WTC11 (cell line): ENCODE data around the gene SNRPA. TPM values are rescaled to one million over a fixed set of nuclear protein-coding genes. Genes with fewer than 3 reads are reported as not detected.

Experiments used
- ATAC-seq: fragments of 200-7000 bp; cut with Tn5 transposase; 2 replicates; pipeline ENCODE4 v1.10.0; 2021; ENCODE audit warnings: mild to moderate bottlenecking, moderate library complexity
- CTCF ChIA-PET: fragments of 300-600 bp; sonication (Branson Sonifier 250); formaldehyde crosslinking; loops from one replicate; lab custom pipeline; 2021; ENCODE audit warnings: antibody characterized with exemption; lab: Charles Lee
- POLR2A ChIA-PET: fragments of 350-600 bp; sonication (Branson Sonifier 250); formaldehyde crosslinking; loops from one replicate; lab custom pipeline; 2021; ENCODE audit warnings: antibody characterized with exemption; lab: Charles Lee
- DNase-seq: peaks from one replicate; pipeline ENCODE4 v3.0.0; 2021; ENCODE audit warnings: low spot score
- H3K27ac Mint-ChIP-seq: 2 replicates; pipeline ENCODE4 v1.8.0; 2021; ENCODE audit warnings: mixed read lengths
- H3K27me3 Mint-ChIP-seq: 2 replicates; pipeline ENCODE4 v1.8.0; 2021; ENCODE audit warnings: low read depth, mild to moderate bottlenecking, moderate library complexity, mixed read lengths
- H3K36me3 Mint-ChIP-seq: 2 replicates; pipeline ENCODE4 v1.8.0; 2021; ENCODE audit warnings: mixed read lengths
- H3K4me1 Mint-ChIP-seq: 2 replicates; pipeline ENCODE4 v1.8.0; 2022; ENCODE audit warnings: mixed read lengths
- H3K4me3 Mint-ChIP-seq: 2 replicates; pipeline ENCODE4 v1.8.0; 2021; ENCODE audit warnings: mild to moderate bottlenecking, moderate library complexity, mixed read lengths
- H3K9me3 Mint-ChIP-seq: 2 replicates; pipeline ENCODE4 v1.8.0; 2021; ENCODE audit warnings: mixed read lengths
- ZBTB43 ChIP-seq: sonication (generic); formaldehyde crosslinking; IDR thresholded peaks from 2 replicates; pipeline ENCODE4 v1.8.1; 2023; ENCODE audit warnings: mild to moderate bottlenecking, missing genetic modification reagents
- total RNA-seq: library from RNA; stranded (reverse); gene quantifications from 3 replicates; pipeline ENCODE4 v1.2.3, GENCODE V29; 2021

Gene SNRPA
- total RNA-seq, 1 experiment from 2014 or later = 227 TPM

GRCh38 chr19:40813182-40813581 is 62.2 kb downstream of the SNRPA start:
- H3K27ac Mint-ChIP-seq = peak overlapping the region; percentile 61; the same call in 1 of the 2 replicates
- POLR2A ChIA-PET = no interaction called here
- peaks cover 29% of the 10 kb centered on the region for H3K4me1 Mint-ChIP-seq

More at GRCh38 chr19:40813182-40813581, 62.2 kb downstream of the SNRPA start:
- no peak for ATAC-seq
- Mint-ChIP-seq H3K27me3 (peaks cover 49% of the 10 kb centered on the region), H3K9me3 (no peaks in the 10 kb centered on the region), H3K36me3 (peaks cover 3% of the 10 kb centered on the region; the same call in 1 of the 2 replicates), H3K4me3 (peak overlapping the region; percentile 89)
- CTCF ChIA-PET = no interaction called here
- TF ChIP-seq ZBTB43 = no peak
- no peak for DNase-seq

Other genes starting within 250 kb of the SNRPA start
- gene SHKBP1, start 174.3 kb upstream of the SNRPA start, total RNA-seq = 71.7 to 82.1 TPM (median 76.9 TPM) in 3 replicates
- gene LTBP4, start 149.8 kb upstream of the SNRPA start, total RNA-seq = 125 to 168 TPM (median 166 TPM) in 3 replicates
- 30.3 to 38.6 TPM (median 34.9 TPM) in 3 replicates for gene NUMBL, start 60.6 kb upstream of the SNRPA start, total RNA-seq
- 55.6 to 62.9 TPM (median 59.9 TPM) in 3 replicates for gene COQ8B, start 34.3 kb upstream of the SNRPA start, total RNA-seq
- 10.4 to 13.8 TPM (median 10.6 TPM) in 3 replicates for gene ITPKC, start 34.1 kb upstream of the SNRPA start, total RNA-seq
- 29.6 to 42.4 TPM (median 40.2 TPM) in 3 replicates for gene ACTMAP, start 726 bp upstream of the SNRPA start, total RNA-seq
- not detected in 3 replicates for gene MIA, start 24.3 kb downstream of the SNRPA start, total RNA-seq
- gene RAB4B, start 27.0 kb downstream of the SNRPA start, total RNA-seq = 29.7 to 34.1 TPM (median 30.5 TPM) in 3 replicates
- gene EGLN2, start 48.0 kb downstream of the SNRPA start, total RNA-seq = 97.7 to 106 TPM (median 102 TPM) in 3 replicates
- 0.25 to 0.80 TPM (median 0.28 TPM) in 3 replicates for gene CYP2A6, start 99.2 kb downstream of the SNRPA start, total RNA-seq
- gene CYP2A7, start 131.0 kb downstream of the SNRPA start, total RNA-seq = 0.21 TPM in 1 of 3 replicates, not detected in the others
- 6.7 to 10.3 TPM (median 8.4 TPM) in 3 replicates for gene CYP2B6, start 240.1 kb downstream of the SNRPA start, total RNA-seq